MCF 10A (cell line): Measurements from ENCODE around the gene ENDOG. TPM values are rescaled to one million over a fixed set of nuclear protein-coding genes. Genes with fewer than 3 reads are reported as not detected.
"Not testable (repeated sequence)": the region's sequence is repeated elsewhere in the genome, so short reads cannot be mapped to it uniquely, and the experiment has no call there.

Experiments used
- BruUV-seq: library from RNA; stranded (reverse); fragments of 400-500 nt; replicated peaks from 2 replicates; lab custom pipeline; 2021; lab: Mats Ljungman, UMichigan
- CTCF ChIA-PET: fragments of 300-600 bp; sonication (Branson Sonifier 250); formaldehyde crosslinking; extraction: SDS; loops from one replicate; lab custom pipeline; 2021; ENCODE audit warnings: antibody characterized with exemption, inconsistent platforms; lab: Yijun Ruan, JAX
- POLR2A ChIA-PET: fragments of 300-600, 350-650 bp; sonication (Branson Sonifier 250); formaldehyde crosslinking; extraction: SDS; loops from one replicate; lab custom pipeline; 2020; ENCODE audit warnings: antibody characterized with exemption, inconsistent platforms; lab: Yijun Ruan, JAX
- DNase-seq: peaks from one replicate; pipeline ENCODE4 v3.0.0-alpha.2; 2018; ENCODE audit not compliant: unreplicated experiment
- H3K27ac Mint-ChIP-seq: one replicate; pipeline ENCODE4 v1.8.0; 2022; ENCODE audit warnings: mild to moderate bottlenecking, low read depth, mixed read lengths; ENCODE audit not compliant: unreplicated experiment
- H3K27me3 Mint-ChIP-seq: one replicate; pipeline ENCODE4 v1.8.0; 2022; ENCODE audit warnings: mixed read lengths; ENCODE audit not compliant: insufficient read depth, unreplicated experiment
- H3K36me3 Mint-ChIP-seq: one replicate; pipeline ENCODE4 v1.8.0; 2022; ENCODE audit warnings: mild to moderate bottlenecking, moderate library complexity, mixed read lengths; ENCODE audit not compliant: insufficient read depth, unreplicated experiment
- H3K4me1 Mint-ChIP-seq: one replicate; pipeline ENCODE4 v1.8.0; 2022; ENCODE audit warnings: mixed read lengths; ENCODE audit not compliant: insufficient read depth, unreplicated experiment
- H3K4me3 Mint-ChIP-seq: one replicate; pipeline ENCODE4 v1.8.0; 2022; ENCODE audit warnings: mild to moderate bottlenecking, moderate library complexity, mixed read lengths; ENCODE audit not compliant: unreplicated experiment
- H3K9me3 Mint-ChIP-seq: one replicate; pipeline ENCODE4 v1.8.0; 2022; ENCODE audit warnings: mixed read lengths; ENCODE audit not compliant: unreplicated experiment
- CTCF ChIP-seq: fragments of 200-600 bp; IDR thresholded peaks from one replicate; pipeline ENCODE4 v1.8.0; 2022; ENCODE audit warnings: antibody characterized with exemption, mild to moderate bottlenecking; ENCODE audit not compliant: unreplicated experiment
- intact Hi-C: fragments of 100-400 bp; cut with micrococcal nuclease; formaldehyde crosslinking; loops from 2 replicates; pipeline ENCODE4 v1.14.1; 2022
- total RNA-seq: library from RNA; stranded (reverse); gene quantifications from 2 replicates; pipeline ENCODE4 v1.2.3, GENCODE V29; 2022

Gene ENDOG
- total RNA-seq, 1 experiment from 2014 or later: 22.0 TPM

GRCh38 chr9:128774804-128775203 is 43.5 kb upstream of the ENDOG start:
- no peaks in the 10 kb centered on the region for H3K27me3 Mint-ChIP-seq
- no TSS peak for BruUV-seq
- H3K27ac Mint-ChIP-seq: no peak overlapping the region
- no peaks in the 10 kb centered on the region for H3K36me3 Mint-ChIP-seq
- ChIA-PET POLR2A (no interaction called here), CTCF (no interaction called here)
- peaks cover 7% of the 10 kb centered on the region for H3K9me3 Mint-ChIP-seq
- H3K4me3 Mint-ChIP-seq: no peak overlapping the region
- peaks cover 10% of the 10 kb centered on the region for H3K4me1 Mint-ChIP-seq
- DNase-seq: no peak
- intact Hi-C loops: no loop called here
- no peak for TF ChIP-seq CTCF

GRCh38 chr9:128780093-128780492 is 38.2 kb upstream of the ENDOG start:
- POLR2A ChIA-PET, H3K4me3 Mint-ChIP-seq, H3K27me3 Mint-ChIP-seq, CTCF ChIA-PET, BruUV-seq, H3K36me3 Mint-ChIP-seq, DNase-seq, intact Hi-C loops, H3K4me1 Mint-ChIP-seq, H3K27ac Mint-ChIP-seq, H3K9me3 Mint-ChIP-seq: not testable (repeated sequence)

GRCh38 chr9:128781187-128782070 is 36.9 kb upstream of the ENDOG start:
- no TSS peak for BruUV-seq
- no peak for DNase-seq
- ChIA-PET CTCF (no interaction called here), POLR2A (interaction anchor here (1.0 to 2.3 kb wide), 2 partner anchors 10 to 37 kb away, joined by 3 to 8 read pairs; partner anchors contain the start of genes ENDOG and ZER1)
- H3K9me3 Mint-ChIP-seq: peaks cover 7% of the 10 kb centered on the region
- H3K4me3 Mint-ChIP-seq: no peak overlapping the region
- no peak for TF ChIP-seq CTCF
- no peak overlapping the region for H3K27ac Mint-ChIP-seq
- H3K36me3 Mint-ChIP-seq: no peaks in the 10 kb centered on the region
- no peaks in the 10 kb centered on the region for H3K4me1 Mint-ChIP-seq
- intact Hi-C loops: no loop called here
- no peaks in the 10 kb centered on the region for H3K27me3 Mint-ChIP-seq

GRCh38 chr9:128782669-128783068 is 35.6 kb upstream of the ENDOG start:
- CTCF ChIA-PET: interaction anchor here (0.5 to 0.7 kb wide), 3 partner anchors 101 to 145 kb away, joined by 3 to 5 read pairs (median 3); no protein-coding TSS in a partner anchor
- POLR2A ChIA-PET: interaction anchor here (0.6 to 2.3 kb wide), 6 partner anchors 9 to 162 kb away, joined by 3 to 8 read pairs (median 4); partner anchors contain the start of gene ZER1
- no peak for TF ChIP-seq CTCF
- no peaks in the 10 kb centered on the region for H3K4me1 Mint-ChIP-seq
- BruUV-seq: no TSS peak
- intact Hi-C loops: no loop called here
- H3K27ac Mint-ChIP-seq: no peak overlapping the region
- DNase-seq: no peak
- H3K9me3 Mint-ChIP-seq: peaks cover 7% of the 10 kb centered on the region
- no peak overlapping the region for H3K4me3 Mint-ChIP-seq
- no peaks in the 10 kb centered on the region for H3K36me3 Mint-ChIP-seq
- no peaks in the 10 kb centered on the region for H3K27me3 Mint-ChIP-seq
